ENCODE data around the gene IQCM. TPM values are rescaled to one million over a fixed set of nuclear protein-coding genes. Genes with fewer than 3 reads are reported as not detected.

The IQCM gene
- total RNA-seq, 4 donors from 2014 or later = not detected

- TF ChIP-seq, protein P1, sequence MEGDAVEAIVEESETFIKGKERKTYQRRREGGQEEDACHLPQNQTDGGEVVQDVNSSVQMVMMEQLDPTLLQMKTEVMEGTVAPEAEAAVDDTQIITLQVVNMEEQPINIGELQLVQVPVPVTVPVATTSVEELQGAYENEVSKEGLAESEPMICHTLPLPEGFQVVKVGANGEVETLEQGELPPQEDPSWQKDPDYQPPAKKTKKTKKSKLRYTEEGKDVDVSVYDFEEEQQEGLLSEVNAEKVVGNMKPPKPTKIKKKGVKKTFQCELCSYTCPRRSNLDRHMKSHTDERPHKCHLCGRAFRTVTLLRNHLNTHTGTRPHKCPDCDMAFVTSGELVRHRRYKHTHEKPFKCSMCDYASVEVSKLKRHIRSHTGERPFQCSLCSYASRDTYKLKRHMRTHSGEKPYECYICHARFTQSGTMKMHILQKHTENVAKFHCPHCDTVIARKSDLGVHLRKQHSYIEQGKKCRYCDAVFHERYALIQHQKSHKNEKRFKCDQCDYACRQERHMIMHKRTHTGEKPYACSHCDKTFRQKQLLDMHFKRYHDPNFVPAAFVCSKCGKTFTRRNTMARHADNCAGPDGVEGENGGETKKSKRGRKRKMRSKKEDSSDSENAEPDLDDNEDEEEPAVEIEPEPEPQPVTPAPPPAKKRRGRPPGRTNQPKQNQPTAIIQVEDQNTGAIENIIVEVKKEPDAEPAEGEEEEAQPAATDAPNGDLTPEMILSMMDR (IDR thresholded peaks at IDR 0.05; ENCODE audit: low read depth) = no peak
Observed at GRCh38 chr4:149555146-149555545, 260.5 kb downstream of the IQCM start.

- TF ChIP-seq, protein P1 (IDR thresholded peaks at IDR 0.05; ENCODE audit: low read depth) = no peak
Observed at GRCh38 chr4:149553959-149554520, 261.6 kb downstream of the IQCM start.

DNA sequence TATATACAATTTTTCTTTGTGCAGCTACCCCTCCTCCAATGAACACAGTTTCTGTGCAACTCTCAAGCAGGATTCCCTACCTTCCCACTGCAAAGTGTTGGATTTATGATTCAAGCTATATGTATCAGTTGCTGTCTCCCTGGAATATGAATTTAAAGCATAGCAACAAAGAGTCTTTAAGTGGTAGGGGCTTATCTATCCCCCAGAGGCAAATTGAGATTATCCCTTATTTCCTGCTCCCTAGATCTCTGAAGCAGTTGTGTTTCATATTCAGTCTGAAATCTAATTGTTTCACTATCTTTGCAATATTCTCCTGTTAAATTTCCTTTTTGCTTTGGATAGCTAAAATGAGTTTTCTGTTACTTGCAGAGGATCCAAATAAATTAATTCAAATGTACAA is 263.0 kb downstream of the IQCM start:
- TF ChIP-seq, protein P1 (IDR thresholded peaks at IDR 0.05; ENCODE audit: low read depth) = no peak

DNA sequence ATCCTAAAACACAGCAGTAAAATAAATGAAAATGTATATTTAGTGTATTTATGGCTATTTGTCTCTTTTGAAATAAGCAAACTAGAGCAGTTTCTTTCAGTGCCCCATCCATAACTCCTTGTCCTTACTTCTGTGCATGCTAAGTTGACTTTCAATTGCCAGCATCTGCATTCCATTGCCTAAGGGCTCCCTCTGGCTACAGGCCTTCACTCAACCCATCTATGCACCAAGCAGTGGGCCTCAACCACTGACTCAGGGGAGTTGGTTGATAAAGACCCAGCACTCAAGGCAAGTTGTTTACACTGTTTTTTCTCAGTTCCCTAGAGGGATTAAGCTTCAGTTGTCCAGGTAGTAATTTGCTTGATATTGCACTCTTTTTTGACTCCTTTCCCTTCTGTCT is 265.7 kb downstream of the IQCM start:
- TF ChIP-seq, protein P1 (IDR thresholded peaks at IDR 0.05; ENCODE audit: low read depth) = no peak

- TF ChIP-seq, protein P1 (IDR thresholded peaks at IDR 0.05; ENCODE audit: low read depth) = no peak
Observed at GRCh38 chr4:149534779-149535178, 280.9 kb downstream of the IQCM start.

DNA sequence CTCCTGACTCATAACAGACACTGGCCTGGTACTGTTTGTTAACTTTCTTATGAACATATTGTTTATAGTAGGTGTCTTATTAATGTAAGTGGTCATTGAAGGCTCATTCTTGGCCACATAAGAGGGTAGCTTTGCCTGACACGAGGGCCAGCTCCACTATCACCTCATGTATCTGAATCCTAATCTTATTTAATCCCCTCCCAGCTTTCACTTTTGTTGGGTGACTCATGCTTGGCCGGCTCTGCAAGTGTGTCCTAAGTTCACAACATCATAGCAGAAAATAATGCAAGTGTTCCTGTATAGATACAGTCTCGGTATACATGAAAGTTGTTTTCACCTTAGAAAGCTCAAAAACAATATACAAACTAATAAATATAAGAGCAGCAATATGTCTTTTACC is 283.8 kb downstream of the IQCM start:
- TF ChIP-seq, protein P1 (IDR thresholded peaks at IDR 0.05; ENCODE audit: low read depth) = no peak

DNA sequence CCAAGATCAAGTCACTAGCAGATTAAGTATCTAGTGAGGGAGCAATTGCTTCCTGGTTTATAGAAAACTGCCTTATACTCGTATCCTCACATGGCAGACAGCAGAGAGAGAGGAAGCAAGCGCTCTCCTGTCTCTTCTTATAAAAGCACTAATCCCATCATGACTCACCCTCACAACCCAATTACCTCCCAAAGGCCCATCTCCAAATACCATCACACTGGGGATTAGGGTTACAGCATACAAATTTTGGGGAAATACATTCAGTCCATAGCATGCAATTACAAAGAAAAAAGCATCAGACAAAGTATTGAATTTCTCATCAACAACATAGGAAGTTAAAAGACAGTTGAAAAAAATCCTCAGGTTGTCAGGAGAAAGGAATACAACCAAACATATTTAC is 292.6 kb downstream of the IQCM start:
- TF ChIP-seq, protein P1 (IDR thresholded peaks at IDR 0.05; ENCODE audit: low read depth) = no peak
